Measurements from ENCODE around the gene DVL2.

DNA sequence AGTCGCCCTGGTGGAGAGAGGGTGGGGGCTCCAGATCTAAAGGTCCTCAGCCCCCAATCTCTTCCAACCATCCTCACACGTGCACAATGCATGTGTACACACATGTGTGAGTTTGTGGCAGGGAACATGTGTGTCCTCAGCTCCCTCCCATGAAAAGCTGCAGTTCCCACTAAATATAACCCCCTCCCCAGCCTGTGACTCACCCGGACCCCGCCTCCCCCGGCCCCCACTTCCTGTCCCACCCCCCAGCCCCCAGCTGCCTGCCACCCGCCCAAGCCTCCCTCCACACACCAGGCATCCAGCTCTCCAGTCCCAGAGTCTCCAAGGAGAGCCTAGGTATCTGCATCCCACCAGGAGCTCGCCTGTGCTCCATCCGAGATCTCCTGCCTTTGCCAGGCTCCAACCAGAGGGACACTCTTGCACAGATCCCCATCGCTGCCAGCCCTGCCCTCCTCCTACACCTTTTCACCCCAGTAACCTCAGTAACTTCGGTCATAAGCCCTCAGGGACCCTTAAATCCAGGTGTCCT, 18.6 kb downstream of the DVL2 start:
- TF ChIP-seq POLR2A (IDR thresholded peaks at IDR 0.05) (no peak), CTCF (IDR thresholded peaks at IDR 0.05) (no peak)

Measured in suprapubic skin (tissue), 3 donors.